Osteocyte (in vitro differentiated cells): Measurements from ENCODE around the gene KLHL12. TPM values are rescaled to one million over a fixed set of nuclear protein-coding genes. Genes with fewer than 3 reads are reported as not detected.

Experiments used
- DNase-seq: peaks from one replicate; pipeline ENCODE4 v3.0.0; 2021; ENCODE audit warnings: mixed read lengths; ENCODE audit not compliant: unreplicated experiment; ENCODE audit errors: extremely low spot score
- H3K27ac Mint-ChIP-seq: one replicate; pipeline ENCODE4 v1.8.0; 2021; ENCODE audit warnings: mild to moderate bottlenecking, mixed read lengths; ENCODE audit not compliant: unreplicated experiment
- H3K27me3 Mint-ChIP-seq: one replicate; pipeline ENCODE4 v1.8.0; 2021; ENCODE audit warnings: mixed read lengths; ENCODE audit not compliant: unreplicated experiment
- H3K36me3 Mint-ChIP-seq: one replicate; pipeline ENCODE4 v1.8.0; 2021; ENCODE audit warnings: mixed read lengths; ENCODE audit not compliant: unreplicated experiment
- H3K4me1 Mint-ChIP-seq: one replicate; pipeline ENCODE4 v1.8.0; 2021; ENCODE audit warnings: mixed read lengths; ENCODE audit not compliant: unreplicated experiment
- H3K4me3 Mint-ChIP-seq: one replicate; pipeline ENCODE4 v1.8.0; 2021; ENCODE audit warnings: mild to moderate bottlenecking, moderate library complexity, mixed read lengths; ENCODE audit not compliant: unreplicated experiment
- H3K9me3 Mint-ChIP-seq: one replicate; pipeline ENCODE4 v1.8.0; 2021; ENCODE audit warnings: mixed read lengths; ENCODE audit not compliant: unreplicated experiment
- CTCF ChIP-seq: fragments of 200-600 bp; sonication (generic); IDR thresholded peaks from 2 replicates; pipeline ENCODE4 v1.5.0; 2021; ENCODE audit warnings: antibody characterized with exemption, mild to moderate bottlenecking, moderate library complexity
- long read RNA-seq: library from polyadenylated mRNA; unstranded; transcript quantifications from one replicate; pipeline ENCODE4 v2.0.0, GENCODE V29; 2021
- total RNA-seq: library from RNA; stranded (reverse); gene quantifications from 2 replicates; pipeline ENCODE4 v1.2.1, GENCODE V29; 2021

The KLHL12 gene
- 24.2 and 26.2 TPM in 2 replicates for total RNA-seq
- long read RNA-seq, transcript KLHL12-203 (12 exons, 3,359 nt) = major isoform, 183 of 232 reads
- long read RNA-seq, partial matches to known transcripts = 24 of 232 reads
- long read RNA-seq, other reads (novel, unspliced or antisense) = 25 of 232 reads

GRCh38 chr1:202926581-202927491, at the start of gene KLHL12:
Gene KLHL12 (minus strand): TSS chr1:202927234. CDS start chr1:202925162, 2,072 bp downstream.
- peak within 1 kb of the TSS; percentile 91 for H3K27ac Mint-ChIP-seq
- peaks cover 19% of the 10 kb centered on the region for H3K4me1 Mint-ChIP-seq
- peak within 1 kb of the TSS; percentile 88 for H3K4me3 Mint-ChIP-seq
- H3K36me3 Mint-ChIP-seq = peaks cover 19% of the 10 kb centered on the region
- no peaks in the 10 kb centered on the region for H3K9me3 Mint-ChIP-seq
- DNase-seq = peak; percentile 99
- TF ChIP-seq CTCF = peak; percentile 68
- peaks cover 4% of the 10 kb centered on the region for H3K27me3 Mint-ChIP-seq

- DNase-seq = no peak
- Mint-ChIP-seq H3K36me3 (no peaks in the 10 kb centered on the region), H3K4me3 (no peak overlapping the region), H3K27ac (no peak overlapping the region), H3K9me3 (no peaks in the 10 kb centered on the region), H3K27me3 (peaks cover 83% of the 10 kb centered on the region), H3K4me1 (no peaks in the 10 kb centered on the region)
- TF ChIP-seq CTCF = no peak
These were observed 49.6 kb upstream of the KLHL12 start for GRCh38 chr1:202976633-202977032.

GRCh38 chr1:202974856-202975255, 47.8 kb upstream of the KLHL12 start:
- Mint-ChIP-seq H3K4me1 (no peaks in the 10 kb centered on the region), H3K27ac (no peak overlapping the region), H3K9me3 (no peaks in the 10 kb centered on the region), H3K4me3 (no peak overlapping the region), H3K27me3 (peaks cover 76% of the 10 kb centered on the region), H3K36me3 (no peaks in the 10 kb centered on the region)
- no peak for TF ChIP-seq CTCF
- DNase-seq = no peak

GRCh38 chr1:202972046-202972445, 45.0 kb upstream of the KLHL12 start:
- no peak overlapping the region for H3K27ac Mint-ChIP-seq
- H3K9me3 Mint-ChIP-seq = no peaks in the 10 kb centered on the region
- H3K27me3 Mint-ChIP-seq = peaks cover 52% of the 10 kb centered on the region

More at GRCh38 chr1:202972046-202972445, 45.0 kb upstream of the KLHL12 start:
- TF ChIP-seq CTCF = no peak
- H3K36me3 Mint-ChIP-seq = no peaks in the 10 kb centered on the region
- H3K4me3 Mint-ChIP-seq = no peak overlapping the region
- peaks cover 10% of the 10 kb centered on the region for H3K4me1 Mint-ChIP-seq
- no peak for DNase-seq
